GM18951 (cell line): ENCODE data around the gene HOGA1.
"Not testable (repeated sequence)": the region's sequence is repeated elsewhere in the genome, so short reads cannot be mapped to it uniquely, and the experiment has no call there.

ENCODE experiments used
- POLR2A ChIP-seq: IDR thresholded peaks from 4 replicates; pipeline ENCODE4 v1.6.1; 2011; ENCODE audit warnings: mild to moderate bottlenecking; ENCODE audit not compliant: insufficient read length, insufficient read depth; ENCODE audit errors: extremely low read depth
- in situ Hi-C: fragments of 300-500 bp; cut with MboI; formaldehyde crosslinking; loops from one replicate; pipeline ENCODE4 v1.12.0; 2022; ENCODE audit warnings: low sequenced_read_pairs, mixed read lengths, inconsistent platforms; ENCODE audit not compliant: unreplicated experiment

HOGA1 gene

DNA sequence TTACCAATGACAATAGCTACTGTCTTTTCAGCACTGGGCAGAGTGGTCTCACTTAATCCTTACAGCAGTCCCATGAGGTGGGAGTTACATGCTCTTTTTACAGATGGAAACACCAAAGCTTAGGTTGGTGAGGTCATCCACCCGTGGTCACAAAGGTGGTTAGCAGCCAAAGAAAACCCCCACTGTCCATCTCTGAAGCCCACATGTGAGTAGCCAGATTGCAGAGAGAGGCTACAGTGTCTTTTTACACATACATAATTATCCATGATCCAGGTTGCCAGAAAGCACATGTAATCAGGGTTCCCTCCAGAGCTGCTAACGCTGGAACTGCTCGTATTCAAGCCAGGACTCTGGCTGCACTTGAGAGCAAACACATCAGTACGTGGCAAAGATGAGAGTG lies 36.2 kb upstream of the HOGA1 start:
- no peak for TF ChIP-seq POLR2A
- in situ Hi-C loops = no loop called here

DNA sequence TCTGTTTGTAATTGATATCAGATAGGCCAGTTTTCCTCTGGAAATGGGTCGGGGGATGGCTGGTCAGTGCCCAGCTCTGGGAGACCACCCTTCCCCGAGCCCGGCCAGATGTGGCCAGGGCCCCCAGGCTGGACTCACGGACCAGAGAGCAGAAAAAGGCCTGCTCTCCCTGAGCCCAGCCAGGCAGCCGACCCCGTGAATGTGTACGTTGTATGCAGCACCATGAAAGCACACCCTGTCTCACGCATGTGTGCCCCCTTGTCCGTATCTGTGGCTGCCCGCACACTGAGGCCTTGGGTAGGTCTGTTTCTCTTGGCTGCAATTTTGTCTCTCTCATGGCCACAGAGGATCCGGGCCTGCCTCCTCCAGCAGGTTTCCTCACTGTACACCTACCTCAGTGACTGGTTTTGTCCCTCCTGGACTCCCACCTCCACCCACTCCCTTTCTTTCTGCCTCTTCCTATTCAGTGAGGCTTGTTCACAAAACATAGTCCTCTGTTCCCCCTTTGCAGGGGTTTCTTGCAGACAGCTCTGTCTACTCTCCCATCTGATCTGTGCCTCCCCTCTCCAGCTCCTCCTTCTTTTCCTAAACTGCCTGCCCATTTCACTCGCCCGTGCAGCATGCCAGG lies 35.2 kb upstream of the HOGA1 start:
- in situ Hi-C loops = no loop called here
- TF ChIP-seq POLR2A = no peak

DNA sequence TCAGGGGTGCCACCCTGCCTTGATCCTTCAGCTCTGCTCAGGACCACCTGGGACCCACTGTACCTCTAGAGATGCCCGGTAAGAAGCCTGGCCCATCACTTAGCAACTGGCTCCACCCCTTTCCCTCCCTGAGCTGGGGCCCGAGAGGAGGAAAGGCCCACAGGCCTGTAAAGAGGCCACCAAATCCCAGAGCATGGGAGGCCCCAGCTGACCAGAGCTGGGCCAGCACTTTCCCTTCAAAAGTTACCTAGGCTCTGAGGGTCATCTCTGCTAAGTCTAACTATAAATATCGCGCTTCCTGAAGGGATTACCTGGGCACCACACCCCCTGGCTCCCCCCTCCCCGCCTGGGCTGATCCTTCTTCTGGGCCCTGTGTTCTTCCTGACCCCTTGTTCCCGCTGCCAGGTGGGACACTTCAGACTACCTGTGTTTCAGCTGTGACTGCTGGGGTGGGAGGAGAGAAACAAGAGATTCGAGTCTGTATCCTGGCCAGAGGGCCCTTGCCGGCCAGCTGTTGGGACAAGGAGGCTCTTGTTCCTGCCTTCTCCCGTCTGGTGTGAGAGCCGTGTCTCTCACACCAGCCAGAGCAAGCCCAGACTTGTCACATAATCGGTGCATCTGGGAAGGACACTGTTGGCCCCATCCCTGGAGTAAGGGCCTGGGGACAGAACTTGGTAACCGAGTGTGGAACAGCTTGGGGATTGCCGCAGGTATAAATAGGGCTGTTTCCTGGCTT lies 34.4 kb upstream of the HOGA1 start:
- no peak for TF ChIP-seq POLR2A
- in situ Hi-C loops = no loop called here

DNA sequence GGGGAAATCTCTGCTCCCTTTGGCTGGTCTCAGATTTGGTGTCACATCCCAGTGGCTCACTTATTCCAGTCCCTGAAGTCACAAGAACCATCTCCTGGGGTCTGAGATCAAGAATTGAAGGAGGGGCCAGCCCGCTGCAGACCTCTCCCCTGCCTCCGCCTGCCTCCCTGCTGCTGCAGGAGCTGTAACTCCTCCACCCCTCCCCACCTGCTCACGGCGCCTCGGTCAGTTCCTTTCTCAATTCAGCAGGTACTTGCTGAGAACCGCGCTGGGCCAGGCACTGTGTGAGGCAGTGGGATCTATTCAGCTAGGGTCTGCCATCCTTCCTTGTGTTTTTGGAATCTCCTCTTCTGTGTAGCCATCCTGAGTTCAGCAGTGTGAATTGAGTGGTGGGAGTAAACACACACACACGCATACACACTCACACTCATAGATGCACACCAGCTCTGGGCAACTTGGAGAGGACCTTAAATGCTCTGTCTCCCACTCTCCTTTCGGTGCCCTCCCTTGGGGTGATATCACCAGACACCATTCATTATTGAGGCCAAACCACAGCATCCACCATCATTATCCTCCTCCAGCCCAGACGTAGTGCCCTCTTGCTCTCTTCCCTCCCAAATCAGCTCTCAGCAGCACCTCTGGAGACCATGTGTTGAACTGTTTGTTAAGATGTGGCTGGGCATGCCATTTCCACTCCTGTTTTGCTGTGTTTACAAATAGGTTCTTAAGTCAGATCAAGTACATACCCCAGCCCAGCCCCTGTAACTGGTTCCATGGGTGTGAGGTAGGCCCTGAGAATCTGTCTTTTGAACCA lies 33.6 kb upstream of the HOGA1 start:
- in situ Hi-C loops = no loop called here
- TF ChIP-seq POLR2A = no peak

DNA sequence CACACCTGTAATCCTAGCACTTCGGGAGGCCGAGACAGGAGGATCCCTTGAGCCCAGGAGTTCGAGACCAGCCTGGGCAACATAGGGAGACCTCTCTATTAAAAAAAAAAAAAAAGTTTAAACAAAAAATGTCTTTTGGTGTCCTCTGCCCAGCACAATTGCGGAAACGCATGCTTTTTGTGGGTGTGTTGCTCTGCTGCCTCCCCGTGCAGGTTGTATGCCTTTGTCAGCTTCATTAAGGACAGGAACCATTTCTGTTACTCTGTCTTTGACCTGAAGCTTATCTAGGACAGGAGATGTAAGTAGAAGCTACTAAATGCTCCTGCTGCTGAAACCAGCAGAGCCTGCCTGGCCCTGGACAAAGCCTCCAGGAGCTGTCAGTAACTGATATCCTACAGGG lies 32.9 kb upstream of the HOGA1 start:
- in situ Hi-C loops = no loop called here
- TF ChIP-seq POLR2A = no peak

DNA sequence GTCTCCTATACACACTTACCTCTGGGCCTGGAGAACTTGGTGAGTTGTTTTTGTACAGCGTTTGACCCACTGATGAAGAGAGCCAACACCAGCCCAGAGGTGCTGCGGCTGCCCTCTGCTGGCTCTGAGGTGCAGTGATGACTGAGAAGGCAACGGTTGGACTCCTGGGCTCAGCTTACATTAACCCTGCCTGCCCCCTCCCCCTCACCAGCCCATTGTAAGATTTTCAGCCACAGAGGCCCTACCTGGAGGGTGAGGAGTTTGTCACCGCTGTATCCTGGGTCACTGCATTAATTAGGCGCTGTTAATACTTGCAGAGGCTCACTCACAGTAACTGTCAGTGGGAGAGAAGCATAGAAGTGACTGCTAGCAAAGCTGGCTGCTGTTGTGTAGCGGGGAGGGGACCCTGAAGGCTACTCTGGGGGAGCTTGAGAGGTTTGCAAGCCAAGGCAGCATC lies 30.6 kb upstream of the HOGA1 start:
- no peak for TF ChIP-seq POLR2A
- in situ Hi-C loops = no loop called here

DNA sequence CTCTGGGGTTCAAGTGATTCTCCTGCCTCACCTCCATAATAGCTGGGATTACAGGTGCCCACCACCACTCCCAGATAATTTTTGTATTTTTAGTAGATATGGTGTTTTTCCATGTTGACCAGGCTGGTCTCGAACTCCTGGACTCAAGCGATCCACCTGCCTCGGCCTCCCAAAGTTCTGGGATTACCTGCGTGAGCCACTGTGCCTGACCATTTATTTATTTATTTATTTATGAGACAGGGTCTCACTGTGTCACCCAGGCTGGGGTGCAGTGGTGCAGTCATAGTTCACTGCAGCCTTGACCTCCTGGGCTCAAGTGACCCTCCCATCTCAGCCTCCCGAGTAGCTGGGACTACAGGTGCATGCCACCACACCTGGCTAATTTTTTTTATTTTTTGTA lies 29.9 kb upstream of the HOGA1 start:
- in situ Hi-C loops = not testable (repeated sequence)

DNA sequence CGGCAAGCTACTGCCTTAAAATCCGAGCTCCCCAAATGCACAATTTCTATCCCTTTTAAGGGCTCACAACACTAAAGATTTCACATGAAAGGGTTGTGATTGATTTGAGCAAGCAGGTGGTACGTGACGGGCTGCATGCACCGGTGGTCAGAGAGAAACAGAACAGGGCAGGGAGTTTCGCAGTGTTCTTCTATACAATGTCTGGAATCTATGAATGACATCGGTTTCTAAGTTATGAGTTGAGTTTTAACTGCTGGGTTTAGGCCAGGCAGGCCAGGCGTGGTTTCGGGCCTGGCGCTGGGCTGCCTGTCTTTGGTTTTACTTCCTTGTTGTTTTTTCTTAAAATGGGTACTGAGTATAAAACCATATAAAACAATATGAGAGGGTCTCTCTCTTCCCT lies 28.6 kb upstream of the HOGA1 start:
- in situ Hi-C loops = not testable (repeated sequence)

DNA sequence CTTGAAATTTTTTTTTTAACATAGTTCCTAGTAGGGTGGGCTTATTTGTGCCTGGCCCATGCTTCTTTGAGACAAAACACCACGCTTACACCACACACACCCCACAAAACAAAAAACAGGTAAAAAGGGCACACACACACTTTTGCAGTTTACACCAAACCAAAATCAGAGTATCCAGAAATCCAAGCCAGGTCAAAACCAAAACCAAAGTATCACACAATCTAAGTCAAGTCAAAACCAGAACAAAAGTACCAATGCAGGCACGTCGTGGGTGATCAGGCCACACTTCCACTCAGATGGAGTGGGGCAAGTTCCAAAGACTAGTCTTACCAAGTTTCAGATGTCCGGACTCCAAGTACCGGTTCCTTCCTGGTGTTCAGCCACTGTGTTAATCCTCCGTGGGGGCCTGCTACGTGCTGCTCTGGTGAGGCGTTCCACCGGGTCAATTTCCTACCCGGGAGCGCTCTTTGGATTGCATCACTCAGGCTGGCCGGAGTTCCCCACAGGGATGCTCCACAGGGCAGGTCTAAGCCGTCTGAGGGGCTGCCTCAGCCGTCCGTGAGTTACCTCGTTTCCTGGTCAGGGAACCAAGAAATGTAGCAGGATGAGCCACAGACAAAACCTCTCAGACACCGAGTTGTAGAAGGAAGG lies 23.3 kb upstream of the HOGA1 start:
- in situ Hi-C loops = not testable (repeated sequence)

DNA sequence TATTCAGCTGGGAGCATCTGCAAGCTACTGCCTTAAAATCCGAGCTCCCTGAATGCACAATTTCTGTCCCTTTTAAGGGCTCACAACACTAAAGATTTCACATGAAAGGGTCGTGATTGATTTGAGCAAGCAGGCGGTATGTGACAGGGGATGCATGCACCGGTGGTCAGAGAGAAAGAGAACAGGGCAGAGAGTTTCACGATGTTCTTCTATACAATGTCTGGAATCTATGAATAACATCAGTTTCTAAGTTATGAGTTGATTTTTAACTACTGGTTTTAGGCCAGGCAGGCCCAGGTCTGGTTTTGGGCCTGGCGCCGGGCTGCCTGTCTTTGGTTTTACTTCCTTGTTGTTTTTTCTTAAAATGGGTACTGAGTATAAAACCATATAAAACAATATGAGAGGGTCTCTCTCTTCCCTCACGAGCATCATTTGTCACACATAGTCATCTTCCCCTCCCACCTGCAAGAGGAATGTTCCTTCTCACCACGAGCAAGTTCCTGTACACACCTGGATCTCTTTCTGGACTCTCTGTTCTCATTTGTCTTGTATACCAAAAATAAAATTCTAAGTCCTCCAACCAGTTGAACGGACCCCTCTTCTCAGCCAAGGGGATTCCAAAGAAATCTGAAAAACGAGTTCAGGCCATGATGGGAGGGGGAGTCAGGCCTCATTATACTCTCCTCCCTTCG lies 22.7 kb upstream of the HOGA1 start:
- in situ Hi-C loops = not testable (repeated sequence)

DNA sequence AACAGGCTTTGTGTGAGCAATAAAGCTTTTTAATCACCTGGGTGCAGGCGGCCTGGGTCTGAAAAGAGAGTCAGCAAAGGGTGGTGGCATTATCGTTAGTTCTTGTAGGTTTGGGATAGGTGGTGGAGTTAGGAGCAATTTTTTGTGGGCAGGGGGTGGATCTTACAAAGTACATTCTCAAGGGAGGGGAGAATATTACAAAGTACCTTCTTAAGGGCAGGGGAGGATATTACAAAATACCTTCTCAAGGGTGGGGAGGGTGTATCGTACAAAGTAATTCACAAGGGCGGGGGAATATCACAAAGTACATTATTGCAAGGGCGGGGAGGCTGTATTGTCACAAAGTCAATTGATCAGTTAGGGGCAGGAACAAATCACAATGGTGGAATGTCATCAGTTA lies 21.9 kb upstream of the HOGA1 start:
- in situ Hi-C loops = not testable (repeated sequence)

DNA sequence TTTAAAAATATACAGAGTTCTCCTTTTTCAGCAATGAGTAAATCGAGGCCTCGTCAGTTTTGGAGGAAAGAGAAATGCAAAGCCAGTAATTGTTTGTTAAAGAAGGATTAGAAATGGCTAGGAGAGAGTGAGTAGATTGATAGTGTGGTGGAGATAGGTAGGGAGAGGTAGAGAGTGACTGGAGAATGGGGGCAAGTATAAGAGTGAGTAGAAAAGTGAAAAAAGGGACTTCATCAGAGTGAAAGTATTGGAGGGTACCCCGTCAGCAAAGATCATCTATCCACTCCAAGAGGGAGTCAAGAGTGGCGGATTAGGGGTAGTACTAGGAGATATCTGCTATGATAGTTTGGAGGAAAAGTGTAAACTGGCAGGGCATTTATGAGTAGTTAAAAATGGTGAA lies 20.9 kb upstream of the HOGA1 start:
- no peak for TF ChIP-seq POLR2A

DNA sequence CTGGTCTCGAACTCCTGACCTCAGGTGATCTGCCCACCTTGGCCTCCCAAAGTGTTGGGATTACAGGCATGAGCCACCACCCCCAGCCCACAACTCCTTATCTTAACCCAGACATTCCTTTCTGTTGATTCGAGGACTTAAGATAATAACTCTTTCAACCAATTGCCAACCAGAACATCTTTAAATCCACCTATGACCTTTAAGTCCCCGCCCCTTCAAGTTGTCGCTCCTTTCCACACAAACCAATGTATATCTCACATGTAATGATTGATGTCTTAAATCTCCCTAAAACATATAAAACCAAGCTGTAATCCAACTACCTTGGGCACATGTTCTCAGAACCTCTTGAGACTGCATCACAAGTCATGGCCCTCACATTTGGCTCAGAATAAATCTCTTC lies 19.4 kb upstream of the HOGA1 start:
- TF ChIP-seq POLR2A = no peak
- in situ Hi-C loops = no loop called here

More for the DNA sequence above, 20.9 kb upstream of the HOGA1 start:
- in situ Hi-C loops = no loop called here
